ENCODE measurements around the gene CCDC7.

DNA sequence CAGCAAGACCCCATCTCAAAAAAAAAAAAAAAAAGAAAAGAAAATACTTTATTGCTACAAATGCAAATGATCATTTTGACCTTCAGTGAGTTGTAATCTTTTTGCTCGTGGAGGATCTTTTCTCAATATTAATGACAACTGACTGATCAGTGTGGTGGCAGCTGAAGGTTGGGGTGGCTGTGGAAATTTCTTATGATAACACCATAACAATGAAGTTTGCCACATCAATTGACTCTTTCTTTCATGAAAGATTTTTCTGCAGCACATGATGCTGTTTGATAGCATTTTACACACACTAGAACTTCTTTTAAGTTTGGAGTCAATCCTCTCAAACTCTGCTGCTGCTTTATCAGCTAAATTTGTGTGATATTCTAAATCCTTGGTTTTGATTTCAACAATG is 12.4 kb upstream of the CCDC7 start:
- TF ChIP-seq, protein P1, sequence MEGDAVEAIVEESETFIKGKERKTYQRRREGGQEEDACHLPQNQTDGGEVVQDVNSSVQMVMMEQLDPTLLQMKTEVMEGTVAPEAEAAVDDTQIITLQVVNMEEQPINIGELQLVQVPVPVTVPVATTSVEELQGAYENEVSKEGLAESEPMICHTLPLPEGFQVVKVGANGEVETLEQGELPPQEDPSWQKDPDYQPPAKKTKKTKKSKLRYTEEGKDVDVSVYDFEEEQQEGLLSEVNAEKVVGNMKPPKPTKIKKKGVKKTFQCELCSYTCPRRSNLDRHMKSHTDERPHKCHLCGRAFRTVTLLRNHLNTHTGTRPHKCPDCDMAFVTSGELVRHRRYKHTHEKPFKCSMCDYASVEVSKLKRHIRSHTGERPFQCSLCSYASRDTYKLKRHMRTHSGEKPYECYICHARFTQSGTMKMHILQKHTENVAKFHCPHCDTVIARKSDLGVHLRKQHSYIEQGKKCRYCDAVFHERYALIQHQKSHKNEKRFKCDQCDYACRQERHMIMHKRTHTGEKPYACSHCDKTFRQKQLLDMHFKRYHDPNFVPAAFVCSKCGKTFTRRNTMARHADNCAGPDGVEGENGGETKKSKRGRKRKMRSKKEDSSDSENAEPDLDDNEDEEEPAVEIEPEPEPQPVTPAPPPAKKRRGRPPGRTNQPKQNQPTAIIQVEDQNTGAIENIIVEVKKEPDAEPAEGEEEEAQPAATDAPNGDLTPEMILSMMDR (IDR thresholded peaks at IDR 0.05; ENCODE audit: insufficient read depth, low read length), result no peak
- TF ChIP-seq, protein P2, sequence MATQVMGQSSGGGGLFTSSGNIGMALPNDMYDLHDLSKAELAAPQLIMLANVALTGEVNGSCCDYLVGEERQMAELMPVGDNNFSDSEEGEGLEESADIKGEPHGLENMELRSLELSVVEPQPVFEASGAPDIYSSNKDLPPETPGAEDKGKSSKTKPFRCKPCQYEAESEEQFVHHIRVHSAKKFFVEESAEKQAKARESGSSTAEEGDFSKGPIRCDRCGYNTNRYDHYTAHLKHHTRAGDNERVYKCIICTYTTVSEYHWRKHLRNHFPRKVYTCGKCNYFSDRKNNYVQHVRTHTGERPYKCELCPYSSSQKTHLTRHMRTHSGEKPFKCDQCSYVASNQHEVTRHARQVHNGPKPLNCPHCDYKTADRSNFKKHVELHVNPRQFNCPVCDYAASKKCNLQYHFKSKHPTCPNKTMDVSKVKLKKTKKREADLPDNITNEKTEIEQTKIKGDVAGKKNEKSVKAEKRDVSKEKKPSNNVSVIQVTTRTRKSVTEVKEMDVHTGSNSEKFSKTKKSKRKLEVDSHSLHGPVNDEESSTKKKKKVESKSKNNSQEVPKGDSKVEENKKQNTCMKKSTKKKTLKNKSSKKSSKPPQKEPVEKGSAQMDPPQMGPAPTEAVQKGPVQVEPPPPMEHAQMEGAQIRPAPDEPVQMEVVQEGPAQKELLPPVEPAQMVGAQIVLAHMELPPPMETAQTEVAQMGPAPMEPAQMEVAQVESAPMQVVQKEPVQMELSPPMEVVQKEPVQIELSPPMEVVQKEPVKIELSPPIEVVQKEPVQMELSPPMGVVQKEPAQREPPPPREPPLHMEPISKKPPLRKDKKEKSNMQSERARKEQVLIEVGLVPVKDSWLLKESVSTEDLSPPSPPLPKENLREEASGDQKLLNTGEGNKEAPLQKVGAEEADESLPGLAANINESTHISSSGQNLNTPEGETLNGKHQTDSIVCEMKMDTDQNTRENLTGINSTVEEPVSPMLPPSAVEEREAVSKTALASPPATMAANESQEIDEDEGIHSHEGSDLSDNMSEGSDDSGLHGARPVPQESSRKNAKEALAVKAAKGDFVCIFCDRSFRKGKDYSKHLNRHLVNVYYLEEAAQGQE (IDR thresholded peaks at IDR 0.05; ENCODE audit: insufficient replicate concordance, low read depth), result no peak
- TF ChIP-seq GABPA (IDR thresholded peaks at IDR 0.05; ENCODE audit: low read depth) (no peak), SPI1 (IDR thresholded peaks at IDR 0.05; ENCODE audit: borderline replicate concordance, low read depth) (no peak), POLR2AphosphoS5 (IDR thresholded peaks at IDR 0.05; ENCODE audit: low read depth) (no peak)
